Trophoblast cell (in vitro differentiated cells and primary cell): ENCODE measurements around the gene NPSR1.

ENCODE experiments used
- DNase-seq, 2 donors: peaks; one replicate each; pipeline ENCODE4 v3.0.0-alpha.2; 2016
- H2AFZ ChIP-seq: 2 replicates; pipeline ENCODE4 v1.6.1; 2013; ENCODE audit warnings: low read length, moderate library complexity, mild to moderate bottlenecking; ENCODE audit not compliant: insufficient read depth, poor library complexity
- H2AK5ac ChIP-seq: 2 replicates; pipeline ENCODE4 v1.6.1; 2013; ENCODE audit warnings: mild to moderate bottlenecking, low read length
- H2BK120ac ChIP-seq: 2 replicates; pipeline ENCODE4 v1.6.1; 2013; ENCODE audit warnings: low read length, mild to moderate bottlenecking, moderate library complexity; ENCODE audit not compliant: insufficient read depth, poor library complexity
- H2BK12ac ChIP-seq: 2 replicates; pipeline ENCODE4 v1.6.1; 2013; ENCODE audit warnings: mild to moderate bottlenecking, low read length, moderate library complexity
- H2BK5ac ChIP-seq: 2 replicates; pipeline ENCODE4 v1.6.1; 2013; ENCODE audit warnings: low read length, low read depth, moderate library complexity, mild to moderate bottlenecking; ENCODE audit not compliant: poor library complexity
- H3K14ac ChIP-seq: 2 replicates; pipeline ENCODE4 v1.6.1; 2013; ENCODE audit warnings: mild to moderate bottlenecking, low read length
- H3K18ac ChIP-seq: 2 replicates; pipeline ENCODE4 v1.6.1; 2013; ENCODE audit warnings: mild to moderate bottlenecking, low read length
- H3K23ac ChIP-seq: 2 replicates; pipeline ENCODE4 v1.6.1; 2013; ENCODE audit warnings: low read length
- H3K27ac ChIP-seq: 2 replicates; pipeline ENCODE4 v1.5.1; 2013; ENCODE audit warnings: low read depth, mild to moderate bottlenecking, inconsistent platforms, low read length, moderate library complexity
- H3K27me3 ChIP-seq: 2 replicates; pipeline ENCODE4 v1.6.1; 2013; ENCODE audit warnings: inconsistent platforms, mild to moderate bottlenecking, low read length, moderate library complexity; ENCODE audit not compliant: insufficient read depth
- H3K36me3 ChIP-seq, 2 experiments: 1 replicate in 1 of 2; 2 replicates in 1 of 2; pipeline ENCODE4 v1.6.1; 2013; ENCODE audit warnings: low read length in 2 of 2, mild to moderate bottlenecking in 2 of 2, moderate library complexity in 1 of 2; ENCODE audit not compliant: insufficient read depth in 2 of 2, control insufficient read depth in 1 of 2
- H3K4ac ChIP-seq: 2 replicates; pipeline ENCODE4 v1.6.1; 2013; ENCODE audit warnings: low read depth, mild to moderate bottlenecking, low read length, moderate library complexity
- H3K4me1 ChIP-seq, 2 experiments: 1 replicate in 1 of 2; 2 replicates in 1 of 2; pipeline ENCODE4 v1.6.1; 2013; ENCODE audit warnings: low read length in 2 of 2, mild to moderate bottlenecking in 2 of 2, moderate library complexity in 1 of 2; ENCODE audit not compliant: insufficient read depth in 2 of 2, control insufficient read depth in 1 of 2
- H3K4me2 ChIP-seq: 2 replicates; pipeline ENCODE4 v1.6.1; 2013; ENCODE audit warnings: inconsistent platforms, mild to moderate bottlenecking, low read length, moderate library complexity
- H3K4me3 ChIP-seq: 2 replicates; pipeline ENCODE4 v1.5.1; 2013; ENCODE audit warnings: mild to moderate bottlenecking, low read depth, low read length, inconsistent platforms
- H3K79me1 ChIP-seq: one replicate; pipeline ENCODE4 v1.6.1; 2013; ENCODE audit warnings: low read length
- H3K79me2 ChIP-seq: 2 replicates; pipeline ENCODE4 v1.6.1; 2013; ENCODE audit warnings: low read length, mild to moderate bottlenecking; ENCODE audit not compliant: control insufficient read depth, insufficient read depth, poor library complexity
- H3K9ac ChIP-seq: 2 replicates; pipeline ENCODE4 v1.6.1; 2013; ENCODE audit warnings: mild to moderate bottlenecking, low read length
- H3K9me3 ChIP-seq: 2 replicates; pipeline ENCODE4 v1.6.1; 2013; ENCODE audit warnings: low read depth, mild to moderate bottlenecking, control low read depth, inconsistent platforms, low read length; ENCODE audit not compliant: insufficient read depth
- H4K12ac ChIP-seq: 2 replicates; pipeline ENCODE4 v1.6.1; 2013; ENCODE audit warnings: low read depth, mild to moderate bottlenecking, low read length, moderate library complexity
- H4K8ac ChIP-seq: 2 replicates; pipeline ENCODE4 v1.6.1; 2013; ENCODE audit warnings: low read depth, mild to moderate bottlenecking, low read length, moderate library complexity
- H4K91ac ChIP-seq: one replicate; pipeline ENCODE4 v1.6.1; 2013; ENCODE audit warnings: low read depth, mild to moderate bottlenecking, low read length, moderate library complexity
- WGBS: extraction: QIAGEN DNeasy Blood & Tissue Kit; methylation state at CpG from one replicate; pipeline ENCODE4 v1.1.7; 2013; ENCODE audit warnings: missing lambda C conversion rate; ENCODE audit not compliant: insufficient read length, insufficient coverage; ENCODE audit errors: extremely low coverage; 5-methylcytosine and 5-hydroxymethylcytosine counted together

The NPSR1 gene

DNA sequence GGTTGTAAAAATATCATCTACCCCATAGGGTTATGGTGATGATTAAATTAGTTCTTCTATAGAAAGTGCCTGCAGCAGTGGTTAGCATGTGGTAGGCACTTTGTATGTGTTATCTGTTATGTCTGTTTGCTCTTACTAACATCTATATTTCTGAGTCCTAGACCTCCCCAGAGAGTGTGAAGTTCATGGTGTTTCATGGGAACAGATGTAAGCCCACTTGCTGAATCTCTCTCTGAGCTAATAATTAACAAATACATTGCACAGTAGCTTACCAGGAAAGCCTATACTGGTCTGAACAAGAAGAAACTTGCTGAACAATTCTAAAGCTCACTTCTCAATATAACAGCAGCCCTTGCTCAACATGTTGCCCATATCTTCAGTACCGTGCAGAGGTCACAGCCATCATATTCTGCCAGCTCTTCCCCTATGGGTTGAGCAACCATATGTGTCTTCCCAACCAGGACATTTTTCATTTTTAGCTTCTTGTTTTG, 100.1 kb downstream of the NPSR1 start:
- no peak overlapping the region for H4K91ac ChIP-seq
- no CpG with 5 or more reads among the region's 1 CpG for WGBS
- no peak overlapping the region for H2BK5ac ChIP-seq
- no peak overlapping the region for H3K18ac ChIP-seq
- no peak overlapping the region for H3K4me2 ChIP-seq
- no peak overlapping the region for H3K27ac ChIP-seq
- peak; percentile 85 to 96 for DNase-seq
- H4K12ac ChIP-seq: no peak overlapping the region
- H2AK5ac ChIP-seq: no peak overlapping the region
- no peak overlapping the region for H4K8ac ChIP-seq
- H3K27me3 ChIP-seq: no peaks in the 10 kb centered on the region
- H3K4ac ChIP-seq: no peak overlapping the region
- no peak overlapping the region for H3K4me3 ChIP-seq
- no peak overlapping the region for H2AFZ ChIP-seq
- no peak overlapping the region for H3K9ac ChIP-seq
- no peaks in the 10 kb centered on the region for H3K79me1 ChIP-seq
- no peaks in the 10 kb centered on the region for H3K36me3 ChIP-seq
- no peaks in the 10 kb centered on the region for H3K79me2 ChIP-seq
- H3K14ac ChIP-seq: no peak overlapping the region
- H3K4me1 ChIP-seq: no peaks in the 10 kb centered on the region
- H2BK12ac ChIP-seq: peak overlapping the region; percentile 36
- no peak overlapping the region for H2BK120ac ChIP-seq
- no peak overlapping the region for H3K23ac ChIP-seq
- H3K9me3 ChIP-seq: no peaks in the 10 kb centered on the region

DNA sequence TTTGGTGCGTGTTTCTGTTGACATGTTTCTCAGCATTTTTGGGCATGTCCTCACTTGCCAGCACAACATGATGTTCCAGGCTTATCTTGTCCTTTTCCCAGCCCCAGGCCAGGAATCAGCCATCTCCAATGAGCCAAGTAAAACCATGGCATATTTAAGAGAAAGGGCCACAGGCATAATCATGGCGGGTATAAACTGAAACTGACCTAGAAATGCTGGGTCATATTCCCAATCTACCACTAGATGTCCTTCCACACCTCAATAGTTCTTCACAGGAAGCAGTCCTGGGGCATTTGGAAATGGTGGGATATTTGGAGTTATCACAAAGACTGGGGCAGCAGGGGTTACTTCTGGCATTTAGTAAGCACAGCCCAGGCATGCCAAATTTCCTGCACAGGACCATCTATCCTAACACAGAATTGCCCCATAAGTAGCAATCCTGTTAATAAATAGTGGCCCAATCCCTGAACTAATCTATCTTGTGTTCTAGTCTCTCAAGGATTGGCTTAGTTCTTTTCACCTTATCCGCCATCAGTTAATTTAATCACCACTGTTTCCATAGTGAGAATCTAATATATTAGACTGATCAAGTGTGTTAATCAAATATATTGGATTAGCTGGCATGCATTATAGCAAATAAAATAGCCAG, 101.6 kb downstream of the NPSR1 start:
- Histone ChIP-seq H4K12ac (no peak overlapping the region), H3K9me3 (no peaks in the 10 kb centered on the region), H3K14ac (no peak overlapping the region), H3K36me3 (no peaks in the 10 kb centered on the region), H2BK120ac (no peak overlapping the region), H3K79me2 (no peaks in the 10 kb centered on the region), H3K4me1 (no peaks in the 10 kb centered on the region), H3K23ac (no peak overlapping the region), H2AFZ (no peak overlapping the region), H3K4ac (no peak overlapping the region), H3K18ac (no peak overlapping the region), H4K8ac (no peak overlapping the region), H2BK12ac (no peak overlapping the region), H3K4me3 (no peak overlapping the region), H2BK5ac (no peak overlapping the region), H4K91ac (no peak overlapping the region), H2AK5ac (no peak overlapping the region), H3K27ac (no peak overlapping the region), H3K4me2 (no peak overlapping the region), H3K79me1 (no peaks in the 10 kb centered on the region), H3K27me3 (no peaks in the 10 kb centered on the region), H3K9ac (no peak overlapping the region)
- no CpG with 5 or more reads among the region's 3 CpGs for WGBS
- peak; percentile 82 to 84 for DNase-seq

DNA sequence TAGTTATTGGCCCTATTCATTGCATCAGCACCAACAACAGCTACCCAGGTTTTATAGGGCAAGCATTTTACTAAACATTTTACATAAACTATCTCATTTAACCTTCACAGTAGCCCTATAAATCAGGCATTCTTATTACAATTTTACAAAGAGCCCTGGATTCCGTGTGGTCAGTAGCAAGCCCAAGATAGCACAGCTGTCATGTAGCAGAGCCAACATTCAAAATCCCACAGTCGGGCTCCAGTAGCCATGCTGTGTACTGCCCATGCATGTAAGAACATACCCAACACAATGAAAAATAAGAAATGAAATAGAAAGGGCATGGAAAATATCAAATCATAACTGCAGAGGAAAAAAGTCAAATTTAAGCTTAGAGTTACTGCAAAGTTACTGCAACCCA, 102.3 kb downstream of the NPSR1 start:
- H3K4me1 ChIP-seq: no peaks in the 10 kb centered on the region
- no peak overlapping the region for H3K18ac ChIP-seq
- H3K4me3 ChIP-seq: no peak overlapping the region
- H3K36me3 ChIP-seq: no peaks in the 10 kb centered on the region
- no peak overlapping the region for H2BK120ac ChIP-seq
- H2BK5ac ChIP-seq: no peak overlapping the region
- H3K9ac ChIP-seq: no peak overlapping the region
- no peak overlapping the region for H3K27ac ChIP-seq
- no peaks in the 10 kb centered on the region for H3K79me1 ChIP-seq
- H3K23ac ChIP-seq: no peak overlapping the region
- WGBS: no CpG with 5 or more reads among the region's 2 CpGs
- H3K79me2 ChIP-seq: no peaks in the 10 kb centered on the region
- H3K9me3 ChIP-seq: no peaks in the 10 kb centered on the region
- H4K8ac ChIP-seq: no peak overlapping the region
- no peak for DNase-seq
- H4K91ac ChIP-seq: no peak overlapping the region
- H2AFZ ChIP-seq: no peak overlapping the region
- no peak overlapping the region for H3K4me2 ChIP-seq
- no peak overlapping the region for H2BK12ac ChIP-seq
- no peak overlapping the region for H3K4ac ChIP-seq
- H3K27me3 ChIP-seq: no peaks in the 10 kb centered on the region
- H3K14ac ChIP-seq: no peak overlapping the region
- H2AK5ac ChIP-seq: no peak overlapping the region
- H4K12ac ChIP-seq: no peak overlapping the region

DNA sequence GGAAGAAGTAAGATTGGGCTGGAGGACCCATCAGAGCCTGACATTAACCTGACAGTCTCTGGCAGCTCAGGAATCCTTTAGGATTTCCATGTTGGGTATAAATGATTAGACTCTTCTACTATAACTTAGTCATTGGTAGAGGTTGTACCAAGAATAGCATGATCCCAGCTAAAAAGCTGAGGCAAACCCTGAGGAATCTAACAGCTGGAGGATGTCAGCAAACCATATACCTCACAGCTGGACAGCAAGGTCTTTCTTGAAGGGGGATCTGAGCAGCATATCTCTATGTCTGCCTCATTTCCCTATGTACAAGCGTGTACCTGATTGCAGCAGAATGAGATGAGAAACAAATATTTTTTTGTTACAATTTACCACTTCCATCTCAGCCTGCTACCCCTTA, 103.2 kb downstream of the NPSR1 start:
- Histone ChIP-seq H3K9me3 (no peaks in the 10 kb centered on the region), H3K18ac (no peak overlapping the region), H4K12ac (no peak overlapping the region), H3K27ac (no peak overlapping the region), H2AFZ (no peak overlapping the region), H3K4me3 (no peak overlapping the region), H3K9ac (no peak overlapping the region), H3K4ac (no peak overlapping the region), H2BK120ac (peak overlapping the region; percentile 20), H3K79me1 (no peaks in the 10 kb centered on the region), H2BK5ac (no peak overlapping the region), H3K4me2 (no peak overlapping the region), H4K91ac (peak overlapping the region; percentile 42), H2BK12ac (no peak overlapping the region), H3K14ac (no peak overlapping the region), H3K36me3 (no peaks in the 10 kb centered on the region), H3K23ac (no peak overlapping the region), H3K27me3 (no peaks in the 10 kb centered on the region), H3K4me1 (no peaks in the 10 kb centered on the region), H2AK5ac (no peak overlapping the region), H3K79me2 (no peaks in the 10 kb centered on the region), H4K8ac (no peak overlapping the region)
- DNase-seq: peak in 1 of 2 donors; percentile 10
- WGBS: no CpG with 5 or more reads among the region's 1 CpG
